Measurements from ENCODE around the gene SLC7A5. TPM values are rescaled to one million over a fixed set of nuclear protein-coding genes. Genes with fewer than 3 reads are reported as not detected.

Gene SLC7A5
- total and polyA plus RNA-seq, 2 of the 13 experiments (the other 11 are each of a cell fraction or from before 2014, with no cell fraction given) = 79.6 to 155 TPM

GRCh38 chr16:87842209-87842869, 27.0 kb downstream of the SLC7A5 start (continued):
- TF ChIP-seq SPEN (CRISPR knock-in tag; IDR thresholded peaks at IDR 0.05; ENCODE audit: low read depth) (no peak), BRCA1 (CRISPR knock-in tag; IDR thresholded peaks at IDR 0.05) (no peak), POLR2G (IDR thresholded peaks at IDR 0.05; ENCODE audit: low read depth, low read length) (peak; percentile 26; the same call in 1 of the 2 replicates), ZNF136 (CRISPR knock-in tag; IDR thresholded peaks at IDR 0.05; ENCODE audit: low read depth) (no peak), ZNF75D (CRISPR knock-in tag; IDR thresholded peaks at IDR 0.05; ENCODE audit: borderline replicate concordance) (no peak), ZHX2 (IDR thresholded peaks at IDR 0.05; ENCODE audit: low read depth) (no peak), ZHX2 (CRISPR knock-in tag; IDR thresholded peaks at IDR 0.05; ENCODE audit: borderline replicate concordance) (no peak), HOMEZ (CRISPR knock-in tag; IDR thresholded peaks at IDR 0.05; ENCODE audit: low read depth) (no peak), SP1 (IDR thresholded peaks at IDR 0.05) (no peak), SP1 (CRISPR knock-in tag; IDR thresholded peaks at IDR 0.05) (no peak), MATR3 (CRISPR knock-in tag; IDR thresholded peaks at IDR 0.05) (no peak), ZFP36L1 (CRISPR knock-in tag; IDR thresholded peaks at IDR 0.05) (no peak; the same call in 1 of the 2 replicates), SP140L (CRISPR knock-in tag; IDR thresholded peaks at IDR 0.05; ENCODE audit: borderline replicate concordance) (no peak), NKX3-1 (CRISPR knock-in tag; IDR thresholded peaks at IDR 0.05) (no peak), MAZ (IDR thresholded peaks at IDR 0.05; ENCODE audit: borderline replicate concordance, low read depth, low read length) (0 out of 2 replicates have a peak, but pooled peaks have one; percentile 39), MAZ (CRISPR knock-in tag; IDR thresholded peaks at IDR 0.05; ENCODE audit: low read depth) (no peak; the same call in 1 of the 2 replicates), SP4 (CRISPR knock-in tag; IDR thresholded peaks at IDR 0.05) (no peak), NR1H2 (CRISPR knock-in tag; IDR thresholded peaks at IDR 0.05; ENCODE audit: borderline replicate concordance, low read depth) (no peak), SNAPC5 (CRISPR knock-in tag; IDR thresholded peaks at IDR 0.05; ENCODE audit: borderline replicate concordance) (no peak)
- TF ChIP-seq, protein P1, sequence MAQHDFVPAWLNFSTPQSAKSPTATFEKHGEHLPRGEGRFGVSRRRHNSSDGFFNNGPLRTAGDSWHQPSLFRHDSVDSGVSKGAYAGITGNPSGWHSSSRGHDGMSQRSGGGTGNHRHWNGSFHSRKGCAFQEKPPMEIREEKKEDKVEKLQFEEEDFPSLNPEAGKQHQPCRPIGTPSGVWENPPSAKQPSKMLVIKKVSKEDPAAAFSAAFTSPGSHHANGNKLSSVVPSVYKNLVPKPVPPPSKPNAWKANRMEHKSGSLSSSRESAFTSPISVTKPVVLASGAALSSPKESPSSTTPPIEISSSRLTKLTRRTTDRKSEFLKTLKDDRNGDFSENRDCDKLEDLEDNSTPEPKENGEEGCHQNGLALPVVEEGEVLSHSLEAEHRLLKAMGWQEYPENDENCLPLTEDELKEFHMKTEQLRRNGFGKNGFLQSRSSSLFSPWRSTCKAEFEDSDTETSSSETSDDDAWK (CRISPR knock-in tag; IDR thresholded peaks at IDR 0.05) = no peak
- TF ChIP-seq, protein P2, sequence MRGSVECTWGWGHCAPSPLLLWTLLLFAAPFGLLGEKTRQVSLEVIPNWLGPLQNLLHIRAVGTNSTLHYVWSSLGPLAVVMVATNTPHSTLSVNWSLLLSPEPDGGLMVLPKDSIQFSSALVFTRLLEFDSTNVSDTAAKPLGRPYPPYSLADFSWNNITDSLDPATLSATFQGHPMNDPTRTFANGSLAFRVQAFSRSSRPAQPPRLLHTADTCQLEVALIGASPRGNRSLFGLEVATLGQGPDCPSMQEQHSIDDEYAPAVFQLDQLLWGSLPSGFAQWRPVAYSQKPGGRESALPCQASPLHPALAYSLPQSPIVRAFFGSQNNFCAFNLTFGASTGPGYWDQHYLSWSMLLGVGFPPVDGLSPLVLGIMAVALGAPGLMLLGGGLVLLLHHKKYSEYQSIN (CRISPR knock-in tag; IDR thresholded peaks at IDR 0.05; ENCODE audit: borderline replicate concordance) = no peak
